Measurements from ENCODE around the gene DUOXA2.

- TF ChIP-seq EZH2phosphoT487 (IDR thresholded peaks at IDR 0.05; ENCODE audit: borderline replicate concordance) (no peak), CTCF (conservative IDR thresholded peaks at IDR 0.05; ENCODE audit: low read length) (no peak)
These were observed 20.8 kb downstream of the DUOXA2 start for GRCh38 chr15:45134682-45135604.
